PC-3 (cell line): ENCODE data around the gene AHCYL1. TPM values are rescaled to one million over a fixed set of nuclear protein-coding genes. Genes with fewer than 3 reads are reported as not detected.

ENCODE experiments used
- ATAC-seq: fragments of 200-7000 bp; cut with Tn5 transposase; 2 replicates; pipeline ENCODE4 v1.9.1; 2020; ENCODE audit warnings: mild to moderate bottlenecking, moderate library complexity
- BruUV-seq: library from RNA; stranded (reverse); fragments of 400-500 nt; replicated peaks from 2 replicates; lab custom pipeline; 2021; lab: Mats Ljungman, UMichigan
- CTCF ChIA-PET: fragments of 300-600 bp; sonication (Branson Sonifier 250); formaldehyde crosslinking; loops from one replicate; lab custom pipeline; 2022; ENCODE audit warnings: antibody characterized with exemption; lab: Charles Lee
- POLR2A ChIA-PET: fragments of 300-600 bp; sonication (Branson Sonifier 250); formaldehyde crosslinking; loops from one replicate; lab custom pipeline; 2022; ENCODE audit warnings: antibody characterized with exemption; ENCODE audit not compliant: unreplicated experiment; lab: Charles Lee
- DNase-seq: peaks from one replicate; pipeline ENCODE4 v3.0.0-alpha.2; 2015
- H2AFZ ChIP-seq: fragments of 300-600 bp; sonication (generic); 2 replicates; pipeline ENCODE4 v1.6.0; 2016; ENCODE audit warnings: antibody characterized with exemption, low read length
- H3F3A ChIP-seq: fragments of 300-600 bp; sonication (generic); one replicate; pipeline ENCODE4 v1.6.0; 2017; ENCODE audit warnings: antibody characterized with exemption, low read length, control low read depth, mild to moderate bottlenecking; ENCODE audit not compliant: unreplicated experiment
- H3K27ac ChIP-seq: fragments of 300-600 bp; sonication (generic); 2 replicates; pipeline ENCODE4 v1.5.1; 2016; ENCODE audit warnings: mild to moderate bottlenecking, low read length
- H3K27me3 ChIP-seq: fragments of 300-600 bp; sonication (generic); 2 replicates; pipeline ENCODE4 v1.6.1; 2016; ENCODE audit warnings: low read length, mixed read lengths
- H3K36me3 ChIP-seq: fragments of 300-600 bp; sonication (generic); 2 replicates; pipeline ENCODE4 v1.6.1; 2016; ENCODE audit warnings: low read depth, mixed run types, low read length, mixed read lengths
- H3K4me1 ChIP-seq: fragments of 300-600 bp; sonication (generic); 2 replicates; pipeline ENCODE4 v1.5.1; 2016; ENCODE audit warnings: low read length; ENCODE audit not compliant: insufficient read depth
- H3K4me2 ChIP-seq: fragments of 300-600 bp; sonication (generic); 2 replicates; pipeline ENCODE4 v1.6.0; 2016; ENCODE audit warnings: low read length
- H3K4me3 ChIP-seq: fragments of 300-600 bp; sonication (generic); 2 replicates; pipeline ENCODE4 v1.5.1; 2016; ENCODE audit warnings: mild to moderate bottlenecking, low read length, mixed read lengths
- H3K79me2 ChIP-seq: fragments of 300-600 bp; sonication (generic); 2 replicates; pipeline ENCODE4 v1.6.1; 2017; ENCODE audit warnings: low read length, mixed read lengths
- H3K9ac ChIP-seq: fragments of 300-600 bp; sonication (generic); 2 replicates; pipeline ENCODE4 v1.6.0; 2016; ENCODE audit warnings: mild to moderate bottlenecking, low read length
- H3K9me2 ChIP-seq: fragments of 300-600 bp; sonication (generic); replicated peaks from 2 replicates; pipeline ENCODE4 v1.6.1; 2016; ENCODE audit warnings: mixed run types, low read length, mixed read lengths
- H3K9me3 ChIP-seq: fragments of 300-600 bp; sonication (generic); 2 replicates; pipeline ENCODE4 v1.6.1; 2016; ENCODE audit warnings: low read length, mixed read lengths
- H4K20me1 ChIP-seq: fragments of 300-600 bp; sonication (generic); 2 replicates; pipeline ENCODE4 v1.6.1; 2016; ENCODE audit warnings: low read length, mixed read lengths
- CTCF ChIP-seq: fragments of 300-600 bp; sonication (generic); conservative IDR thresholded peaks from 2 replicates; pipeline ENCODE4 v1.5.1; 2017; ENCODE audit warnings: antibody characterized with exemption, low read depth, mild to moderate bottlenecking, low read length
- EZH2 ChIP-seq: fragments of 300-600 bp; sonication (generic); IDR thresholded peaks from one replicate; pipeline ENCODE4 v1.6.1; 2017; ENCODE audit warnings: antibody characterized with exemption, mild to moderate bottlenecking, low read length; ENCODE audit not compliant: unreplicated experiment
- EZH2phosphoT487 ChIP-seq: fragments of 300-600 bp; sonication (generic); IDR thresholded peaks from 2 replicates; pipeline ENCODE4 v1.6.1; 2018; ENCODE audit warnings: mild to moderate bottlenecking, antibody characterized with exemption, low read length, borderline replicate concordance
- intact Hi-C: fragments of 100-400 bp; cut with micrococcal nuclease; formaldehyde crosslinking; loops from 2 replicates; pipeline ENCODE4 v1.9.0; 2023
- total RNA-seq: library from RNA; depleted of rRNA; stranded (reverse); fragments of >200 nt; gene quantifications from 2 replicates; pipeline ENCODE4 v1.2.3, GENCODE V29; 2014

Gene AHCYL1
- total RNA-seq, 1 experiment from 2014 or later = 35.8 TPM

- intact Hi-C loops = no loop called here
- BruUV-seq = no TSS peak
- POLR2A ChIA-PET = no interaction called here
These were observed 76.1 kb downstream of the AHCYL1 start for GRCh38 chr1:110060662-110061060.

GRCh38 chr1:110061341-110061740 is 76.8 kb downstream of the AHCYL1 start:
- Histone ChIP-seq H3K9ac (no peak overlapping the region), H3K9me2 (no peaks in the 10 kb centered on the region), H2AFZ (no peak overlapping the region), H3K4me3 (no peak overlapping the region), H3K79me2 (no peaks in the 10 kb centered on the region), H3K27ac (no peak overlapping the region), H3K9me3 (no peaks in the 10 kb centered on the region), H3K36me3 (peaks cover 18% of the 10 kb centered on the region), H4K20me1 (no peaks in the 10 kb centered on the region), H3F3A (no peaks in the 10 kb centered on the region), H3K4me1 (no peaks in the 10 kb centered on the region), H3K27me3 (no peaks in the 10 kb centered on the region), H3K4me2 (no peak overlapping the region)
- ChIA-PET POLR2A (no interaction called here), CTCF (no interaction called here)
- ATAC-seq (no peak), DNase-seq (no peak)
- TF ChIP-seq EZH2 = no peak
- no peak for TF ChIP-seq CTCF
- no peak for TF ChIP-seq EZH2phosphoT487
- intact Hi-C loops = no loop called here
- no TSS peak for BruUV-seq

More at GRCh38 chr1:110060662-110061060, 76.1 kb downstream of the AHCYL1 start:
- Histone ChIP-seq H3K27me3 (no peaks in the 10 kb centered on the region), H2AFZ (no peak overlapping the region), H3K4me1 (no peaks in the 10 kb centered on the region), H3K79me2 (no peaks in the 10 kb centered on the region), H3K36me3 (peaks cover 23% of the 10 kb centered on the region), H3K9me3 (no peaks in the 10 kb centered on the region), H3F3A (no peaks in the 10 kb centered on the region), H3K4me3 (no peak overlapping the region), H3K4me2 (no peak overlapping the region), H3K9me2 (no peaks in the 10 kb centered on the region), H3K27ac (no peak overlapping the region), H3K9ac (no peak overlapping the region), H4K20me1 (no peaks in the 10 kb centered on the region)
- DNase-seq (no peak), ATAC-seq (no peak)
- no peak for TF ChIP-seq CTCF
- TF ChIP-seq EZH2 = no peak
- no peak for TF ChIP-seq EZH2phosphoT487
- CTCF ChIA-PET = interaction anchor here (0.6 kb wide), 2 partner anchors 10 to 27 kb away, joined by 3 read pairs; no protein-coding TSS in a partner anchor

GRCh38 chr1:110062612-110063011 is 78.0 kb downstream of the AHCYL1 start:
- no peaks in the 10 kb centered on the region for H3K9me3 ChIP-seq
- H3K4me1 ChIP-seq = no peaks in the 10 kb centered on the region
- H3K27ac ChIP-seq = no peak overlapping the region
- H3K36me3 ChIP-seq = peaks cover 5% of the 10 kb centered on the region
- no peak overlapping the region for H3K9ac ChIP-seq
- no peak overlapping the region for H2AFZ ChIP-seq
- ATAC-seq (no peak), DNase-seq (no peak)
- intact Hi-C loops = no loop called here
- H3K9me2 ChIP-seq = no peaks in the 10 kb centered on the region
- ChIA-PET CTCF (no interaction called here), POLR2A (no interaction called here)
- TF ChIP-seq EZH2 (no peak), CTCF (no peak), EZH2phosphoT487 (no peak)
- H3F3A ChIP-seq = no peaks in the 10 kb centered on the region
- no peaks in the 10 kb centered on the region for H3K79me2 ChIP-seq
- H4K20me1 ChIP-seq = no peaks in the 10 kb centered on the region
- BruUV-seq = no TSS peak
- no peak overlapping the region for H3K4me3 ChIP-seq
- H3K4me2 ChIP-seq = no peak overlapping the region
- no peaks in the 10 kb centered on the region for H3K27me3 ChIP-seq
